ENCODE results near the gene CRYGB. TPM values are rescaled to one million over a fixed set of nuclear protein-coding genes. Genes with fewer than 3 reads are reported as not detected.
"Not testable (repeated sequence)": the region's sequence is repeated elsewhere in the genome, so short reads cannot be mapped to it uniquely, and the experiment has no call there.

CRYGB gene
- total RNA-seq, 1 donor from 2014 or later = not detected

GRCh38 chr2:208124013-208124715 is 21.8 kb downstream of the CRYGB start, which contains the start of gene CRYGD:
CRYGD (minus strand) TSS chr2:208124524; CDS start chr2:208124473, 51 bp downstream.
- DNase-seq (ENCODE audit: low spot score); intact Hi-C loops (cut with DNase I): not testable (repeated sequence)

GRCh38 chr2:208122248-208122647 is 23.7 kb downstream of the CRYGB start:
- intact Hi-C loops (cut with DNase I) = no loop called here
- no peak for DNase-seq (ENCODE audit: low spot score)

- no peak for DNase-seq (ENCODE audit: low spot score)
- intact Hi-C loops (cut with DNase I) = no loop called here
These were observed 27.0 kb downstream of the CRYGB start for GRCh38 chr2:208118918-208119317.

- intact Hi-C loops (cut with DNase I); DNase-seq (ENCODE audit: low spot score): not testable (repeated sequence)
These were observed 28.6 kb downstream of the CRYGB start for GRCh38 chr2:208117390-208117789.

- intact Hi-C loops (cut with DNase I) = no loop called here
- no peak for DNase-seq (ENCODE audit: low spot score)
These were observed 33.0 kb downstream of the CRYGB start for GRCh38 chr2:208112969-208113368.

- intact Hi-C loops (cut with DNase I); DNase-seq (ENCODE audit: low spot score): not testable (repeated sequence)
These were observed 33.6 kb downstream of the CRYGB start for GRCh38 chr2:208112273-208112745.

GRCh38 chr2:208103616-208104015 is 42.3 kb downstream of the CRYGB start:
- intact Hi-C loops (cut with DNase I) = no loop called here
- DNase-seq (ENCODE audit: low spot score) = no peak

- intact Hi-C loops (cut with DNase I) = no loop called here
- DNase-seq (ENCODE audit: low spot score) = no peak
These were observed 44.0 kb downstream of the CRYGB start for GRCh38 chr2:208101716-208102631.

GRCh38 chr2:208099682-208100470 is 46.1 kb downstream of the CRYGB start:
- intact Hi-C loops (cut with DNase I) = no loop called here
- no peak for DNase-seq (ENCODE audit: low spot score)

- DNase-seq (ENCODE audit: low spot score); intact Hi-C loops (cut with DNase I): not testable (repeated sequence)
These were observed 47.3 kb downstream of the CRYGB start for GRCh38 chr2:208098701-208099100.

- intact Hi-C loops (cut with DNase I) = no loop called here
- DNase-seq (ENCODE audit: low spot score) = no peak
These were observed 47.7 kb downstream of the CRYGB start for GRCh38 chr2:208098267-208098666.

GRCh38 chr2:208097801-208098200 is 48.2 kb downstream of the CRYGB start:
- no peak for DNase-seq (ENCODE audit: low spot score)
- intact Hi-C loops (cut with DNase I) = no loop called here

GRCh38 chr2:208097313-208097712 is 48.6 kb downstream of the CRYGB start:
- intact Hi-C loops (cut with DNase I) = no loop called here
- no peak for DNase-seq (ENCODE audit: low spot score)

GRCh38 chr2:208096080-208096479 is 49.9 kb downstream of the CRYGB start:
- no peak for DNase-seq (ENCODE audit: low spot score)
- intact Hi-C loops (cut with DNase I) = no loop called here

- intact Hi-C loops (cut with DNase I) = no loop called here
- no peak for DNase-seq (ENCODE audit: low spot score)
These were observed 52.8 kb downstream of the CRYGB start for GRCh38 chr2:208093128-208093527.

Other genes with a start within 250 kb of the CRYGB start
- 12.0 TPM for gene PLEKHM3, start 120.6 kb downstream of the CRYGB start, total RNA-seq
- gene CRYGD, start 21.6 kb downstream of the CRYGB start, total RNA-seq = not detected
- not detected for gene CRYGC, start 16.3 kb downstream of the CRYGB start, total RNA-seq
- gene CRYGA, start 17.4 kb upstream of the CRYGB start, total RNA-seq = not detected
- gene C2orf80, start 43.9 kb upstream of the CRYGB start, total RNA-seq = not detected
- gene IDH1, start 108.9 kb upstream of the CRYGB start, total RNA-seq = 17.7 TPM
- 20.2 TPM for gene PIKFYVE, start 120.1 kb upstream of the CRYGB start, total RNA-seq

Measured in cardiac septum (tissue), 1 donor.